HS-5 (cell line): ENCODE data around the gene NBAS.
"Not testable (repeated sequence)": the region's sequence is repeated elsewhere in the genome, so short reads cannot be mapped to it uniquely, and the experiment has no call there.

Experiments used
- DNase-seq: peaks from one replicate; pipeline ENCODE4 v3.0.0-alpha.2; 2012; ENCODE audit warnings: low read depth

NBAS gene

GRCh38 chr2:15260196-15260595 is 300.9 kb downstream of the NBAS start:
- DNase-seq: no peak

DNA sequence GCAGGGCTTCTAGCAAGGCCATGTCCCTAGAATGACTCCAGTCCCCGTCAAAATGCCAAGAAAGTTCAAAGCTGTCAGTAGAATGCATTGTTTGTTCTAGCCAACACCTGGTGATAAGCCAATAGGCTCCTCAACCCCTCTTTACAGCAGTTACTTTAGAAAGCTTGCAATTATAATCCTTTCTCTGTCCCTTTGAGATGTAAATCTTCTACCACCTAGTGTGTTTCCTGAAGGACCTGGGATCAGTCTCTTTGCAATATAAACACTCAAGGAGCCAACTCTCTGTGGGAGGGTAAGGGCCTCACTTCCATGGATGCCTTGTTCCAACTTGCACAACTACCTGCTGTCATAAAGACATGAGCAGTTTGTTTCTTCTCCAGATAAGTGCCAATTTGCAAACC is 301.8 kb downstream of the NBAS start:
- no peak for DNase-seq

DNA sequence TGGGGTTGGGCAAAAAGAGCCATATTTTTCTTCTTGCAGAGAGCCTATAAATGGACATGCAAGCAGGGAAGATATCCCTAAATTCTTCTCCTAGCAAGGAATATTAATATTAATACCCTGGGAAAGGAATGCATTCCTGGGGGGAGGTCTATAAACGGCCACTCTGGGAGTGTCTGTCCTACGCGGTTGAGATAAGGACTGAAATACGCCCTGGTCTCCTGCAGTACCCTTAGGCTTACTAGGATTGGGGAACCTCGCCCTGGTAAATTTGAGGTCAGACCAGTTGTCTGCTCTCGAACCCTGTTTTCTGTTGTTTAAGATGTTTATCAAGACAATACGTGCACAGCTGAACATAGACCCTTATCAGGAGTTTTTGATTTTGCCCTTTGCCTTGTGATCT is 302.7 kb downstream of the NBAS start:
- not testable (repeated sequence) for DNase-seq

DNA sequence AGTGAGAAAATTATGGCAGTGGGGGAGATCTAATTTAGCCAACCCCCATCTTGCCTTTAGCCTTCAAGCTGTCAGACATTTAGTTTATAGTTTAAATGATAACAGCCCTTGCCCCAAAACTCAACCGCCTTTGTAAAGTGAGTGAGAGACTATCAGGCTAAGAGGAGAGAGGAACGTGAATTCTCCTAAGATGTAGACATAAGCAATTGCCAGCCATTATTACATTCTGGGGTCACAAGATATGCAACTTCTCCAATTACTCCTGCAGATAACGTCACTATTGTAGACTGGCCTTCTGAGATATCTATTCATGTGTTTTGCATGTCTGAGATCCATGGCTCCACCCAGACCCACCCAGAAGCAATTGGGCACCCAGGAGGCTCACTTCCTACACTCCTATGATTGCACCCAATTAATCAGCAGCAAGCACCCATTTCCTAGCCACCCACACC is 307.3 kb downstream of the NBAS start:
- DNase-seq: no peak

- no peak for DNase-seq
Observed at GRCh38 chr2:15253247-15253646, 307.9 kb downstream of the NBAS start.

DNA sequence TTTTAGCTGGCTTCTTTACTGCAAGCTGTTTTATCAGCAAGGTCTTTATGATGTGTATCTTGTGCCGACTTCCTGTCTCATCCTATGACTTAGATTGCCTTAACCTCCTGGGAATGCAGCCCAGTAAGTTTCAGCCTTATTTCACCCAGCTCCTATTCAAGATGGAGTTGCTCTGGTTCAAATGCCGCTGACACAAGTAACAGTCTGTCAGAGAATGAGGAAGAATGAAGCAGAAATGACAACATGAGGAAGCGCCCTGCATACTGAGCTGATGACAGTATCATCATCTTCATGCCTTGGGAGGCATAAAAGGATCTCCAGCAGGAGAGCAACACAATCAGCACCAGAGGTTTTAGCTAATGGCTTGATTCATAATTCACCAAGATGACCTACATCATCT is 309.4 kb downstream of the NBAS start:
- DNase-seq: no peak

GRCh38 chr2:15250946-15251345 is 310.2 kb downstream of the NBAS start:
- DNase-seq: not testable (repeated sequence)

GRCh38 chr2:15246870-15247269 is 314.3 kb downstream of the NBAS start:
- no peak for DNase-seq

DNA sequence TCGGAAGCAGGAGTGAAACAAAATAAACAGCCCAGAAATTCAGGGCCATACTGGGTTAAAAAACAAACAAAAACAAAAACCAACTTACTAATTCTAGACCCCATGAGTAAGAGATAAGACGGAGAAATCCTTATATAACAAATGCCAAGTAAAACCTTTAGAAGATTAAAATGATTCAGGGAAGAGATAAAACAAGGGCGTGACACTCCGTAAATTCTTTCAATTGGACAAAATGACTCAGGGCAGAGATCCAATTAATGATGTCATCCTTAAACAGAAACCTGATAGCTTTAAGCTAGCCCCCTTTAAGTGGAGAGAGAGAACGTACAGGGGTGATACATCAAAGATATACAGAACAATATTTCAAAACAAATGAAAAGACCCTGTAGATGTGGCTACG is 317.4 kb downstream of the NBAS start:
- no peak for DNase-seq

DNA sequence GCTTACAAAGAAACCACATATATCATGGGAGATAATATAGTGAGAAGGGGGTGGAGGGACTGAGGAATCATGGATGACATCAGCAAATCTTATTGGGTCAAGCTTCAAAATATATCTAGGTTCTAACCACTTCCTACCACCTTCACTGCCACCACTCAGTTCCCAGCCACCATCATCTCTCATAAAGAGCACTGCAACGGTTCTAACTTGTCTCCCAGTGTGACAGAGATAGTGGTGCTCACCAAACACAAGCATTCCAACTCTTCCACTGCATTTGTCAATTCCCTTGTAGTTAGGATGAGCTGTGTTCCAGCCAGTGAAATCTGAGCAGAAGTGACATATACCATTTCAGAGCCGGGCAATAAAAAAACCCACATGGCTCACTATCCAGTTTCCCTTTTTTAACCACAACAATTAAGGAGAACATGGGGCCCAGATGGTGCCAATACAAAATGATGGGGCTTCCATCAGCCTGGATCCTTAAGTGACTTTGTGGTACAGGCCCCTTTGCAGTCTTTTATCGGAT is 318.1 kb downstream of the NBAS start:
- no peak for DNase-seq

DNA sequence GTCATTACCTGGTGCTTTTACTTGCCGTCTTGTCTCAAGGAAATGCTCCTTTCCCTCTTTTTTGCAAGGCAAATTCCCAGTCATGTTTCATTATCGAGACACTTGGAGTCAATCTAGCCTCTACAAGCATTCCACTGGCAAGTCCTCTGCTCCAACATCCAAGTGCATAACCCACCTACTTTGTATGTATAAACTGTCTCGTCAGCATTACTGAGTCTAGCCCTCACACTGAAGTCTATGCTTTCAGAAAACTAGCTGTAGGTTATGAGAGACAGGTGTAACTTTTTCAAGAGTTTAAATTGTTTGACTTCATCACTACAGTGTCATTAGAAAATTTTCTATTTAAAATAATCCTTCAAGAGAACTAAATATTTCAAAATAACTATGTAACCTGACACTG is 319.2 kb downstream of the NBAS start:
- DNase-seq: no peak

DNA sequence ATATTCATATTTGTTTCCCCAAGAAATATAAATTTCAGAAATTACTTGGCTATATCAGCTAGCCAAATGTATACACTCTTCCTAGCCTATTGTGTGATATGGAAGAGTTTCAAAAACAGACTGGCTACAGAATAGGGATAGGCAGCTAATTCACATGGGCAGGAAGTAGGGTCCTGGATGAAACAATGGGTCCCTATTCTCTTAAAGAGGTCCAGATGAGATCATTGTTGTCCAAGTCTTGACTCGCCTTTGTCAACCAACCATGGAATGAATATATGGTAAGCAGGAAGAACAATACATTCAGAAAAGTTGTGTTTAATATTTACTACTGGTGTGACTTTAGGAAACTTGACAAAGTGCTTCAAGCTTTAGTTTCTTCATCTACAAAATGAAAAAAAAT is 319.9 kb downstream of the NBAS start:
- no peak for DNase-seq

- DNase-seq: no peak
Observed at GRCh38 chr2:15238028-15238427, 323.1 kb downstream of the NBAS start.

GRCh38 chr2:15230599-15231192 is 330.4 kb downstream of the NBAS start:
- DNase-seq: no peak

DNA sequence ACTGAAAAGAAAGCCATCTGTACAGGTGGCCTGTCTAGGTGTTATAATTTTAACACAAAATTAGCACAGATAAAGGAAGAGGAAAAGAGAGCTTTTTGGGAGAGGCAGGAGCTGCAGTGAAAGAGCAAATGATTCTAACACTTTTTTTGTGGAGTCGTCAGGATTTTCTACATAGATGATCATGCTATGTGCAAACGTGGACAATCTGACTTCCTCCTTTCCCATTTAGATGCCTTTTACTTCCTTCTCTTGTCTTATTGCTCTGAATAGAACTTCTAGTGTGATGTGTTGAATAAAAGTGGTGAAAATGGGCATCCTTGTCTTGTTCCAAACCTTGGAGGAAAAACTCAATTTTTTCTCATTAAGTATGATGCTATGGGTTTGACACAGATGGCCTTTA is 334.5 kb downstream of the NBAS start:
- no peak for DNase-seq

- DNase-seq: no peak
Observed at GRCh38 chr2:15225131-15225530, 336.0 kb downstream of the NBAS start.

DNA sequence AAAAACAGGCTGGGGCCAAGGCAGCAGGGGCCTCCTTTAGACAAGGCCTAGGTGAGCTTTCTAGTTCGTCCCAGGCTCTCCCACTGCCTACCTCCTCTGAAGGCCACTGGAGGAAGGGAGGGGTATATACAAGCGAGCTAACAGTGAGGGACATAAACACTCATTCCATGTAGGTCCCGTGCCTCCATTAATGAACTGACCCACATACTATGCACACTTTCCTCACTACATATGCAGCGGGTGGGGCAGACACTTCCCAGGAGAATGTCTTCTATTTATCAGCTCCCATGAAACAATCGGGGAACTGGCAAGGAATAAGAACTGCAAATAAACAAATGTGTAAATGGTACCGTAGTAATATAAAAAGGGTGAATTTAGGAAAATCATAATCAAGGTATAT is 336.5 kb downstream of the NBAS start:
- DNase-seq: no peak

- peak; percentile 71 for DNase-seq
Observed at GRCh38 chr2:15223887-15224286, 337.2 kb downstream of the NBAS start.

DNA sequence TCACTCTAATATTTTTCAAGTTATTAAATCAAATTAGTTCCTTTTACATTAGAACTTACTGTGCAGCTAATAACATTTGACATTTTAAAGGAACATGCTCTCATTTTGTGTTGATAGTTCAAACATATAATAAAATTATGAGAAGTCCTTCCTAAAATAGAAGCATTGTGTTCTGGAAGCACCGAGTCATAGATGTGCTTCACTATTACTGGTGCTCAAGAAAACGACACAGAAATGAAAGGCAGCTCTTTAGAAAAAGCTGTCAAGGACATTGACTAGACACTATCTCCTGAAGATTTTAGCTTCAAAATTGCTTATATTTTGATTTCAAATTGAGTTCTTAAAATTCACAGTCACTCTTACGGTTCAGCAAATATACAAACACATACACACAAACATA is 338.3 kb downstream of the NBAS start:
- DNase-seq: no peak

GRCh38 chr2:15220603-15221002 is 340.5 kb downstream of the NBAS start:
- DNase-seq: no peak

- no peak for DNase-seq
Observed at GRCh38 chr2:15218423-15219086, 342.6 kb downstream of the NBAS start.

- no peak for DNase-seq
Observed at GRCh38 chr2:15212249-15212648, 348.9 kb downstream of the NBAS start.

DNA sequence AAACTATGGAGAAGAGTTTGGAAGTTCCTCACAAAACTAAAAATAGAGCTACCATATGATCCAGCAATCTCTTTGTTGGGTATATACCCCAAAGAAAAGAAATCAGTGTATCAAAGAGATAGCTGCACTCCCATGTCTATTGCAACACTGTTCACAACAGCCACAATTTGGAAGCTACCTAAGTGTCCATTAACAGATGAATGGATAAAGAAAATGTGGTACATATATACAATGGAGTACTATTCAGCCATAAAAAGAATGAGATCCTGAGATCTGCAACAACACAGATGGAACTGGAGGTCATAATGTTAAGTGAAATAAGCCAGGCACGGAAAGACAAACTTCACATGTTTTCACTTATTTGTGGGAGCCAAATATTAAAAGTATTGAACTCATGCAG is 350.6 kb downstream of the NBAS start:
- not testable (repeated sequence) for DNase-seq

- no peak for DNase-seq
Observed at GRCh38 chr2:15206419-15206818, 354.7 kb downstream of the NBAS start.
